T-helper 2 cell treated with Interferon-gamma antibody and Interleukin-4, amounts not matched to agents 5 μg/mL and 100 μg/mL, for 36 hours (primary cell): ENCODE measurements around the gene ARHGEF26.

Experiments used
- DNase-seq: peaks from one replicate; pipeline ENCODE4 v3.0.0; 2021; ENCODE audit warnings: low spot score
- H3K27ac Mint-ChIP-seq: one replicate; pipeline ENCODE4 v1.8.0; 2021; ENCODE audit warnings: mild to moderate bottlenecking, mixed read lengths
- H3K27me3 Mint-ChIP-seq: one replicate; pipeline ENCODE4 v1.8.0; 2021; ENCODE audit warnings: low read depth, mixed read lengths
- H3K36me3 Mint-ChIP-seq: one replicate; pipeline ENCODE4 v1.8.0; 2021; ENCODE audit warnings: low read depth, mixed read lengths
- H3K4me1 Mint-ChIP-seq: one replicate; pipeline ENCODE4 v1.8.0; 2021; ENCODE audit warnings: low read depth, mixed read lengths
- H3K4me3 Mint-ChIP-seq: one replicate; pipeline ENCODE4 v1.8.0; 2022; ENCODE audit warnings: mild to moderate bottlenecking, moderate library complexity, mixed read lengths
- H3K9me3 Mint-ChIP-seq: one replicate; pipeline ENCODE4 v1.8.0; 2021; ENCODE audit warnings: mixed read lengths

The ARHGEF26 gene

DNA sequence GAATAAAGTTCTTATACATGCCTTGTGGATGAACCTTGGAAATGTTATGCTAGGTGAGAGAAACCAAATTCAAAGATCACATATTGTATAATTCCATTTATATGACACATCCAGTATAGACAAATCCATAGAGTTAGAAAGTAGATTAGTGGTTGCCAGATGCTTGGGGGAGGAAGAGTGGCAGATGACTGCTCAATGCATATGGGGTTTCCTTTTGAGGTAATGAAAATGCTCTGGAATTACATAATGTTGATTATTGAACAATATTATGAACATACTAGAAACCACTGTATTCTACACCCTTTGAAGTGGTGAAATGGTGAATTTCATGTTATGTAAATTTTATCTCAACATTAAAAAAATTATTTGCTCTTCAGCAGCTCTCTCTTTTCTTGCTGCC, 102.3 kb downstream of the ARHGEF26 start:
- H3K4me3 Mint-ChIP-seq, result no peak overlapping the region
- H3K27ac Mint-ChIP-seq, result no peak overlapping the region
- no peak for DNase-seq
- peaks cover 9% of the 10 kb centered on the region for H3K27me3 Mint-ChIP-seq
- H3K36me3 Mint-ChIP-seq, result no peaks in the 10 kb centered on the region
- H3K9me3 Mint-ChIP-seq, result no peaks in the 10 kb centered on the region
- peaks cover 1% of the 10 kb centered on the region for H3K4me1 Mint-ChIP-seq

DNA sequence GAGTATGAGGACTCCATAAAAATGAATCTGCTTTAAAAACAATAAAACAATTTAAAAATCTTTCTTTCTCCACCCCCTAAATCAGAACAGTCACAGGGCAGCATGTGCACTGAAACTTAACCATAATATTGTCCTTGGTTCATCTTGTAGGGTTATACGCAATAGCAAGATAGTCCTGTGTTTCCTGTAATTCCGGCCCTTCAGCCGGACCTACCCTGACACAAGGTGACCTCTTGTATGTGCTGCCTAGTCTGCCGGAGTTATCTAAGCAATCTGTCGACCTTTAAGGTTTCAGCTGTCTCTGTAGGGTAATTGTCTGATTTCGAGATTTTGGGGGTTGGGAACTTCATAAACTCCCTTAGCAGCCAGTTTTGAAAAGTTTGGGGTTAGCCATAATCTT, 103.2 kb downstream of the ARHGEF26 start:
- Mint-ChIP-seq H3K36me3 (no peaks in the 10 kb centered on the region), H3K27me3 (peaks cover 9% of the 10 kb centered on the region), H3K9me3 (no peaks in the 10 kb centered on the region)

DNA sequence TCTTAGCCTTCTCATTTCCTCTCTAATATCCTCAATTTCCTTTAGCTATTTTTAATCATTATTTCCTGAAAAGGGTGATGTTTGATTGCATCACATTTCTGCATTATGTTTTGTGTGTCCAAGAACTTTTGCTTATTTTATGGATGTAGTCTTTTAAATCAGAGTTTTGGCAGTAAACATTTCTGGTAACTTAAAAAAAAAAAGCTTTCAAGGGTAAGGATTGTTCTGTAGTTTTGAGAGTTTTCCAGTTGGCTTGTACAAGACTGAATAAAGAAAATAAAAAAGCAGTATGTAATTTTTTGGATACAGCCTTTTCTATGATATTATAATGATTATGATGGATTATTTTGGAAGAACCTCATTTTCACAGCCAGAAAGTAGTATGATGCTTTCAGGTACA, 103.7 kb downstream of the ARHGEF26 start:
- H3K27ac Mint-ChIP-seq, result no peak overlapping the region
- no peak overlapping the region for H3K4me3 Mint-ChIP-seq
- no peaks in the 10 kb centered on the region for H3K9me3 Mint-ChIP-seq
- DNase-seq, result no peak
- H3K27me3 Mint-ChIP-seq, result peaks cover 9% of the 10 kb centered on the region
- H3K4me1 Mint-ChIP-seq, result peaks cover 1% of the 10 kb centered on the region
- no peaks in the 10 kb centered on the region for H3K36me3 Mint-ChIP-seq

More for the DNA sequence above, 103.2 kb downstream of the ARHGEF26 start:
- no peak for DNase-seq
- H3K4me1 Mint-ChIP-seq, result peaks cover 1% of the 10 kb centered on the region
- no peak overlapping the region for H3K27ac Mint-ChIP-seq
- no peak overlapping the region for H3K4me3 Mint-ChIP-seq

DNA sequence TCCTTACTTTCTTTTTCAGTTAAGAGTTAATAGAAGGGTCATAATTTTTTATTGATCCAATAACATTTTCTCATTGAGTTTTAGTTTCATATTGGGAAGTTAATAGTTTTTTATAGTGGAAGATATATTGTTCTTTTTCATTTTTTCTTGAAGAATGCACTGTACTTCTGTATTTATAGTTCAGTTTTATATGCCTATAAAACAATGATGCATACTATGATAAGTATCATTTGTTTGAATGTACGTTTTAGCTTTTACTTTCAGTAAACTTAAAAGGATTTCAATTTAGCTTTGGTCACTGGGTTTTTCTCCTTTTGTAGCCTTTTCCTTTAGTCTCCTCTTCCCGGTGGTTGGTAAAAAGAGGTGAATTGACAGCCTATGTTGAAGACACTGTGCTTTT, 104.3 kb downstream of the ARHGEF26 start:
- DNase-seq, result no peak
- H3K4me1 Mint-ChIP-seq, result peaks cover 1% of the 10 kb centered on the region
- H3K36me3 Mint-ChIP-seq, result no peaks in the 10 kb centered on the region
- H3K27me3 Mint-ChIP-seq, result peaks cover 9% of the 10 kb centered on the region
- no peaks in the 10 kb centered on the region for H3K9me3 Mint-ChIP-seq
- no peak overlapping the region for H3K4me3 Mint-ChIP-seq
- no peak overlapping the region for H3K27ac Mint-ChIP-seq

DNA sequence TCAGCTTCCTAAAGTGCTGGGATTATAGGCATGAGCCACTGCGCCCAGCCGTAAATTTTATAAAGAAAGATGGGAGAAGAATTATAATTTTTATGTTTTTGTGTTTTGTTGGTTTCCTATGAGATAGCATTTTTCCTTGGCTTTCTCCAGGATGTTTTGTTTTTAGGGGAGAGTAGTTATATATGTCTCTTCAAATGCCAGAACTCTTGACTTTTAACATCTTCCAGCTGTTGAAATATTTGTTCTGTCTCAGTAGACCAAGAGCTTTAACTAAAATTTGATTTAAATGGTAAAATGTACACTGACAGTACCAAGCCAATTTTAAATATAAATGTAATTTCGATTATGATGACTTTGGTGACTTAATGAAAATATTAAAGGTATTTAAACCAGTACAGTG, 106.3 kb downstream of the ARHGEF26 start:
- DNase-seq, result no peak
- no peaks in the 10 kb centered on the region for H3K9me3 Mint-ChIP-seq
- H3K4me1 Mint-ChIP-seq, result peaks cover 1% of the 10 kb centered on the region
- H3K27me3 Mint-ChIP-seq, result peaks cover 8% of the 10 kb centered on the region
- no peak overlapping the region for H3K4me3 Mint-ChIP-seq
- H3K27ac Mint-ChIP-seq, result no peak overlapping the region
- H3K36me3 Mint-ChIP-seq, result no peaks in the 10 kb centered on the region

DNA sequence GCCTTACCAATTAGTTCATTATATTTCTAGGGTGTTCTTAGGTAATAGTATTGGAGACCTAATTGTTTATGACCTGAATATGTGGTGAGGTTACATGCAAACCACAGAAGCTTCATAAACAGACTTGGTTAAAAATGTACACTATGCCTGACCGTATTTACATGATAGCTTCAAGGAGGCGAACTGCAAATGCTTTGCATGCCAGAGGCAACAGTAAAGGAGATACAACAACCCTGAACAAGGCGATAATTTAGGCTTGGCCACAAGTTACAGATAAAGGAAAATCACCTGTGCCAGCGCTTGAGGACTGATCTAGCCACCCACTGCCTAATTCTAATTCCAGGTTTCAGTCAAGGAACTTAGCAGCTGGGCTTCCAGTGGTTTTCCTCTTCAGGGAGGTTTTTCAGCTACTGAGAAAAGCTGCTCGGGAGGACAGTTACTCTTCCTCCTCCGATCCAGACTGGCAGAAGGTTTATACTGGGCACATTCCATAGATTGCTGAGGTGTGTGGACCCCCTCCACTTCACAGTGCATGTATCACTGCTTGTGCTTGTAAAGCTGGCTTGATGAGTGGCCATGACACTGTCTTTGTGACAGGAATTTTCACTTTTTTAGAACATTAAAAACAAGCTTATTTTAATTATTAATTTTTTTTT, 107.5 kb downstream of the ARHGEF26 start:
- Mint-ChIP-seq H3K27me3 (peaks cover 7% of the 10 kb centered on the region), H3K4me1 (no peaks in the 10 kb centered on the region), H3K27ac (no peak overlapping the region), H3K9me3 (no peaks in the 10 kb centered on the region), H3K36me3 (no peaks in the 10 kb centered on the region), H3K4me3 (no peak overlapping the region)
- DNase-seq, result no peak

DNA sequence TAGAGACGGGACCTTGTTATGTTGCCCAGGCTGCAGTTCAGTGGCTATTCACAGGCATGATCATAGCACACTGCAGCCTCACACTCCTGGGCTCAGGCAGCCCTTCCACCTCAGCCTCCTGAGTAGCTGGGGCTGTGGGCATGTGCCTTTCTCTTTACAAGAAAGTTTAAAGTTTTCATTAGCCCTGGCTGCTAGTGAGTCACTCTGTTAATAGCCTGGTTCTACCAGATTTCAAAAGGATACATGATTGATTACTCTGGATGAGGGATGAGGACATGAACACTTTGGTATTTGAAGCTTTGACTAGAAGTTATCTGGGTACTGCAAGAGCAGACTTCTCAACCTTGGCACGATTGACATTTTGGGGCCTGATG, 108.0 kb downstream of the ARHGEF26 start:
- peaks cover 7% of the 10 kb centered on the region for H3K27me3 Mint-ChIP-seq
- H3K9me3 Mint-ChIP-seq, result no peaks in the 10 kb centered on the region
- no peak overlapping the region for H3K27ac Mint-ChIP-seq
- no peaks in the 10 kb centered on the region for H3K4me1 Mint-ChIP-seq
- H3K36me3 Mint-ChIP-seq, result no peaks in the 10 kb centered on the region
- no peak overlapping the region for H3K4me3 Mint-ChIP-seq
- no peak for DNase-seq

DNA sequence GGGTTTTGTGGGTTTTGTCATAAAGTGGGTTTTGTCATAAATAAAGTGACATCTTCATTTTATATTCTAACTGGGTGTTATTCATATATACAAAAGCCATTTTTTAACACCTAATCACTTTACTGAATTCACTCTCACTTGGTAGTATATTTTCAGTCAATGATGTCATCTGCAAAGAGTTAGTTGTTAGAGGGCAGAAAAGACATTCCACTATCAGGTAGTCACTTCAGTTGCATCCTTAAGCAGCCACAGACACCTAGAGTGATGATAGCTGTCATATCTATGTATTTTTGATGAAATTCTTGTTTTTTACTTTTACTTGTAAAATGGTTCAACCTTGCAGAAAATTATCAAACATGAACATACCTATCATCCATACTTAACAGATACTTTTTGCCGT, 114.1 kb downstream of the ARHGEF26 start:
- Mint-ChIP-seq H3K9me3 (no peaks in the 10 kb centered on the region), H3K4me3 (no peak overlapping the region), H3K27me3 (no peaks in the 10 kb centered on the region), H3K27ac (no peak overlapping the region), H3K4me1 (peaks cover 6% of the 10 kb centered on the region), H3K36me3 (no peaks in the 10 kb centered on the region)
- no peak for DNase-seq

DNA sequence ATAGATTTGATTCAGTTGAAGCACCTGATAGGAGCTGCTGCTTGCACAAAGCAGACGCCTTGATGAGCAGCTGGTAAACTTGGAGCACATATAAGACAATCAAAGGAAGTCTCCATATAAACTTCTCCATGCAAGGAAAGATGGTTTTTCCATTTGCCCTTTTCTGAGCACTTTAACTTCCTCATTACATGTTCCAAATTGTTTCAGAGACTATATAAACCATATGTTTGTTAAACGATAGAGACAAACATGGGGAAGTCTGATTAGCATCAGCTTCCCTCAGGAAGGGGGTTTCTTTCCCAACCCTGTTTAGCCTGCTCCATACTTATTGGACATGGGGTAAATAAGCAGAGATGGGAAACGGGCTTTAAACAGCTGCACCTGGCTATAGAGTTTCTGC, 115.1 kb downstream of the ARHGEF26 start:
- no peaks in the 10 kb centered on the region for H3K9me3 Mint-ChIP-seq
- no peak overlapping the region for H3K27ac Mint-ChIP-seq
- DNase-seq, result no peak
- H3K4me1 Mint-ChIP-seq, result peaks cover 6% of the 10 kb centered on the region
- H3K4me3 Mint-ChIP-seq, result no peak overlapping the region
- no peaks in the 10 kb centered on the region for H3K36me3 Mint-ChIP-seq
- H3K27me3 Mint-ChIP-seq, result no peaks in the 10 kb centered on the region

DNA sequence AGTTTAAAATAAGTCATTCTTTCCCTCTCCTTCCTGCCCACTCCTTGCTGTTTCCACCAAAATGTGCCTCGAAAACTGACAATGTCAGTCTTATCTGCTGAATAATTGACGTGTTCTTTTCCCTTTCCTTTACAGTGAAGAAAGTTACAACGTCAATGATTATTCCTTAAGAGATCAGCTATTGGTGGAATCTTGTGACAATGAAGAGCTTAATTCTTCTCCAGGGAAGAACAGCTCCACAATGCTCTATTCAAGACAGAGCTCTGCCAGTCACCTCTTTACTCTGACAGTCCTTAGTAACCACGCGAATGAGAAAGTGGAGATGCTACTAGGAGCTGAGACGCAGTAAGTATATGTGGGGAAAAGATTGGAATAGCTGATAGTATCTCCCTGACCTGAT, 119.0 kb downstream of the ARHGEF26 start:
- Mint-ChIP-seq H3K9me3 (no peaks in the 10 kb centered on the region), H3K27me3 (no peaks in the 10 kb centered on the region), H3K36me3 (no peaks in the 10 kb centered on the region), H3K27ac (no peak overlapping the region), H3K4me1 (peaks cover 6% of the 10 kb centered on the region), H3K4me3 (no peak overlapping the region)
- DNase-seq, result no peak

DNA sequence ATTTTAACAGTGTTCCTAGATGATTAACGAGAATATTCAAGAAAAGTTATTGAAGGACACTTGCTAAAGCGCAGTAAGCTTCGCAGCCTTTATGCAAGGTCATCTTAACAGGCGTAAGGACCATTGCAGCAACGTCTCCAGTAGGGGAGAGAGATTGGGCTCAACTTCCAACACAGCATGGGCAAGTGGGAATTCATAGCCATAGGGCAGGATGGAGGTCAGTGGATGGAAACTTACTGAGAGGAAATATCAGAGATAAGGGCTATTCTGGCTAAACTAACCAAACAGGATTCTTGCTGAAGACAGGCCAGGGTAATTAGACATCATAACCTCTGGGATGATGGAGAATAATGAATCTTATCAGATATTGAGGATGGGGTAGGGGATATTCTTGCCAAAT, 120.3 kb downstream of the ARHGEF26 start:
- peaks cover 6% of the 10 kb centered on the region for H3K4me1 Mint-ChIP-seq
- no peak overlapping the region for H3K27ac Mint-ChIP-seq
- no peak overlapping the region for H3K4me3 Mint-ChIP-seq
- no peaks in the 10 kb centered on the region for H3K9me3 Mint-ChIP-seq
- DNase-seq, result no peak
- H3K36me3 Mint-ChIP-seq, result no peaks in the 10 kb centered on the region
- H3K27me3 Mint-ChIP-seq, result no peaks in the 10 kb centered on the region

DNA sequence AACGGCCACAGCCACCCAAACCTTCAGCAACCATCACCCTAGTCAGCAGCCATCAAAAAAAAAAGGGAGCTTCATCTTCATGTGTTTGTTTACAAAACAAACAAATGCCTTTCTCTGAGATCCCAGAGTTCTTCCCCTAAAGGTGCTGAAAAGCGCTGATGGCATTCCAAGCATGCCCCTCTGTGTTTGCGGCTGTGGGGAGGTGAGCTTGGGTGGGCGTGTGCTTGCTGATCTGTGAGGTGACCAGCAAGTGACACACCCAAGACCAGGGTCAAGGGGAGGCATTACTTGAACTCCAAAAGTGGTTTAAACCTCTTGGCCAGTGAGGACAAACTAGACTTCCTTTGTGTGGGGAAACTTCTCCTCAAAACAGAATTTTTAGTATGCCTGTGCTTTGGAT, 121.6 kb downstream of the ARHGEF26 start:
- Mint-ChIP-seq H3K4me1 (peaks cover 2% of the 10 kb centered on the region), H3K4me3 (no peak overlapping the region), H3K9me3 (no peaks in the 10 kb centered on the region), H3K36me3 (no peaks in the 10 kb centered on the region), H3K27me3 (no peaks in the 10 kb centered on the region), H3K27ac (no peak overlapping the region)
- no peak for DNase-seq

DNA sequence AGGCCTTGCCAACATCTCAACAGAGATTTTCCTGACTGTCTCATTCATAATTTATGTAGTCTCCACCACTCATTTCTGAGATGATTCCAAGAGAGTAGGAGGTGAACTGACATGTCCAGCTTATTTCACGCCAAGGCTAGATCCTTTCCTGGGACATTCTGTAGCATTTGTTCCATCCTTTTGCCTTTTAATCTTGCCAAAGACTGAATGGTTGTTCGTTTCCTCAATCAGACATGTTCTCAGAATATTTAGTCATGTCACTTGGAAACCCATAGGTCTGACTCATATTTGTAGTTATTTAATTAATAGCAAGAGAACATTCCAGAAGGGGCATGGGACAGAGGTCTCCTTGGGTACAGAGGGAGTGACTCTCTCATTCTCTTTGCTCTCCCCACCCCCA, 122.2 kb downstream of the ARHGEF26 start:
- Mint-ChIP-seq H3K36me3 (no peaks in the 10 kb centered on the region), H3K27ac (no peak overlapping the region), H3K4me1 (no peaks in the 10 kb centered on the region), H3K4me3 (no peak overlapping the region), H3K27me3 (no peaks in the 10 kb centered on the region), H3K9me3 (no peaks in the 10 kb centered on the region)
- no peak for DNase-seq

DNA sequence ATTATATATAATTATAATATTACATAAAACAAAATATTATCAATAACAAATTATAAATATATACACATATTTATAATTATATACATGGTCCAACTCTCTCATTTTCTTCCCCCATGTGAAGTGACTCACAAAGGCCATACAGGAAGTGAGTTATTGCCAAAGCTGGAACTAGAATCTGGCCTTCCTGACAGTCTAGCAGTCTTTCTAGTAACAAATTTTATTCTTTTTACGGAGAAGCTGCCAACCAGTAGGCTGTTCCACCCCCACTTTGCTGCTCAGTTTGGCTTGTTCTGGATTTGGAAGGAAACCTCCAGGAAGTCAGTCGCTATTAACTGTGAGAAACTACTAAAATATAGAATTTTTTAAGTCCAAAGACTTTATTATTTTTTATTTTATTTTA, 123.5 kb downstream of the ARHGEF26 start:
- Mint-ChIP-seq H3K27ac (no peak overlapping the region), H3K36me3 (no peaks in the 10 kb centered on the region), H3K9me3 (no peaks in the 10 kb centered on the region), H3K4me3 (no peak overlapping the region), H3K4me1 (no peaks in the 10 kb centered on the region), H3K27me3 (no peaks in the 10 kb centered on the region)
- no peak for DNase-seq

DNA sequence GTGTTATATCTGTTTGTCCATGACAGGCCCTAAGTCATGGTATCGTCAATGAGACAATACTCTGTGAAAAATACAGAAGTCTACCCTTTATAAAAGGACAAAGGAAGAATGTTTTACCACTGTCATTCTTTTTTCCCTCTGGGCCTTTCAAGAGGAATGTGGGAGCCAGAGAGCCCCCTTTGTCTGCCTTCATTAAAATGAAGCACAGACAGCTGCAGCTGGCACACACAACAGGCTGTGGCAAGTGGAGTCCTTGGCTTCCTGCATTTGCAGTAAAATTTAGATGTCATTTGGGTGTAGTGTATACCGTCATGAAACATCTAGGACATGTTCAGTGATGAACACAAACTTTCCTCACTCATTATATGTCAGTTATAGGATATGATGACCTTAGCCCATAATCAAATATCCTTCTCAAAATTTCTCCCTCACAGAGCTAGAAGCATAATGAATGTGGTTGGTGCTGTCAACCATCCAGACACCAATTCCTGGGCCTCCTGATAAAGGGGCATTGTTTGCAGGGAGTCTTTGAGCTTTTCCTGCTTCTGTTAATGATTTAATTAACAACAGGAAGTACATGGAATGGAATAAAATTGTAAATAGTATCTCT, 126.7 kb downstream of the ARHGEF26 start:
- H3K36me3 Mint-ChIP-seq, result peaks cover 12% of the 10 kb centered on the region
- peaks cover 1% of the 10 kb centered on the region for H3K4me1 Mint-ChIP-seq
- no peak overlapping the region for H3K4me3 Mint-ChIP-seq
- no peaks in the 10 kb centered on the region for H3K9me3 Mint-ChIP-seq
- H3K27ac Mint-ChIP-seq, result no peak overlapping the region
- H3K27me3 Mint-ChIP-seq, result no peaks in the 10 kb centered on the region
- DNase-seq, result no peak
